Hematopoietic multipotent progenitor cell treated with erythropoietin and hydrocortisone succinate and interleukin-3 and kit ligand, for 17 days (in vitro differentiated cells): ENCODE results near the gene CDK5RAP3.

ENCODE experiments used
- DNase-seq: peaks from one replicate; pipeline ENCODE4 v3.0.0-alpha.2; 2015; ENCODE audit warnings: low spot score

The CDK5RAP3 gene

DNA sequence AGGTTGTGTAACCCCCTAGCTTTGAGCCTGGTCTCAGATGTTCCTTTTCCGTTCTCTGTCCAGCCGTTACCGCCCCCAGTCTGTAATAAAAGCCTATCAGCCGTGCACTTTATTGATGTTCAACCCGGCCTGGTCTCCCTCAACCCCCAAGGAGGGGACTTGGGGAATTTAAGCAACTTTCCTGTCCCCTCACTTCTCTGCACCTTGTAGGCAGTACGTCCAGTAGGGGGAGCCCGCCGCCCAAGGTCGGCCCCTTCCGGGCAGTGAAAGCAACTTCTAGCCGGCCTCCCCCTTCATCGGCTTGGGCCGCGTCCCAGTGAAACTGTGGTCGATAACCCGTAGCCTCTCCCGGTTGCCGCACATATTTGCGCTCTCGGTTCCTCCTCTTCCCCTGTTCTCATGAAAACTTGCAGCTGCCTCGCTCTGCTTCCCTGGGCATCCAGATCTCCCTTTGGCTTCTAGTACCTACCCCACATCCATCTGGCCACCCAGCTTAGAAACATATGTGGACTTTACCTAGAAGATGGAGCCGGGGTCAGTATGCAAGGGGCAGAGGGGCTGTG lies 21.6 kb upstream of the CDK5RAP3 start:
- DNase-seq: peak; percentile 86

GRCh38 chr17:47949946-47950345 lies 21.0 kb upstream of the CDK5RAP3 start:
- no peak for DNase-seq

DNA sequence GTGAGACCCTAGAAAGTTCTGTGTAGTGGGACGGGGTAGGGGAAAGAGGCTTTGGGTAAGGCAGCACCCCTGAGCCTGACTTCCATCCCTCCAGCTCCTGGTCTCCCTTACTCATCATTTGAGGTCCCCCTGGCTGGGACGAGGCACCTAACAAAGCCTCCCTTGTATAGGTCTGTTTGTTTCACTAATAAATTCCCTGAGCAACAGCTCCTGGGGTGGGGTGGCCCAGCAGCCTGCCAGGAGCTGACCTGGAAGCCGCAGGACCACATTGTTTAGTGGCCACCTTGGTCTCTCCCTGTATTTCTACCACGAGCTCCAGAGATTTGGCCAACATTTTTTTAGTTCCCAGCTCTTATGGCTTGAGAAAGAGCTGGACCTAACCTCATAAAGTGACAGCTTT lies 20.5 kb upstream of the CDK5RAP3 start:
- no peak for DNase-seq

DNA sequence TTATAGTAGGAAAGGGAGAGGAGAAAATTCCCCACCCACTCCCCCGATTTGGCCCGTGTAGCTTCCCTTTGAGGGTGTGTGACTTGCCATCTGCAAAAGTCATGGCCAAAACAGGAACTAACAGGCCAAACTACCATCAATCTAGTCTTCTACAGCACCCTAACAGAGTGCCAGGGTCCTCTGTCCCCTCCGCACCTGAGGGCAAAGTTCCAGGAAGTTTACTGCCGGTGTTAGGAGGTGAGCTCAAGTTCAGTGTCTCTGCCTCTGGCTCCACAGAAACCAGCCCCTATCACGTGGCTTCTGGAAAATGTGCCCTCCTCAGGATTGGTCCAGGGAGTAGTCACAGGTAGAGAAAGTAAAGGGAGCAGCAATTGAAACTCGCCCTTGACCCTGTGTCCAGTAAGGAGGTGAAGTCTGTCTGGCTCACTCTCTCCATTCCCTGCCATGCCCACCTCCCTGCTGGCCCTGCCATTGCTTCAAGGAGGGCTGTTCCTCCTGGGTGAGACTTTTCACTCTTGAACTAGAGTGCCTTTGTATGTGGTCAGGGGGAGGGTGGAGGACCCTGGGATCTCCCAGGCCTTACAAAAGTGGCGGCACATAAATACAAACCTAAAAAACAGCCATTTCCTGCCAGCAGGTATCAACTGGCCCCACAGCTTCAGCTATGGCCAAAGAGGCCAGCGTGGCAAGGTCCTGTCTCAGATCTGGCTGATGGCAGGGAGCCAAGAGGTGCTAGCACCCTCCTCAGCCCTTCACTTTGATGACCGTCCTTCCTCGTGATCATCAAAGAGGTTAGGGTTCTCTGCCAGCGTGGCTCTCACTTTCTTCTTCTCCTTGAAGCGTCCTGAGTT lies 18.5 kb upstream of the CDK5RAP3 start:
- DNase-seq: no peak

DNA sequence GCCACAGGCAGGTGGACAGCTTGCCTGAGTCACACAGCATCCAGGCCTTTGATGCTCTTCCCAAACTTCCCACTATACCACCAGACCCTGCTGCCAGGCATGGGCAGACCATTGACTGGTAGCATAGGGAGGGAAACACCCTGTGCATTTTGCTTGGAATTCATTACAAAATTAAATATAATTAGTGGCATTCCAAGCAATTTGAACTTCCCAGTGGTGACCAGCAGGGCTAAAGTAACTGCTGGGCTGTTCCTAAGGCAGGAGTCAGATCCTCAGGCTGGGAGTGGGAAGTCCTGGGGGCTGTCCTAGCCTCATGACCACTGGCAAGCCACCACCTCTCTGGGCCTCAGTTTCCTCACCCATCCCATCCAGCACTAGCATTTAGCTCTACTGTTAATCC lies 17.0 kb upstream of the CDK5RAP3 start:
- DNase-seq: no peak

GRCh38 chr17:47955497-47956461 lies 15.1 kb upstream of the CDK5RAP3 start:
- no peak for DNase-seq

GRCh38 chr17:47956791-47957590 lies 13.9 kb upstream of the CDK5RAP3 start:
- no peak for DNase-seq

DNA sequence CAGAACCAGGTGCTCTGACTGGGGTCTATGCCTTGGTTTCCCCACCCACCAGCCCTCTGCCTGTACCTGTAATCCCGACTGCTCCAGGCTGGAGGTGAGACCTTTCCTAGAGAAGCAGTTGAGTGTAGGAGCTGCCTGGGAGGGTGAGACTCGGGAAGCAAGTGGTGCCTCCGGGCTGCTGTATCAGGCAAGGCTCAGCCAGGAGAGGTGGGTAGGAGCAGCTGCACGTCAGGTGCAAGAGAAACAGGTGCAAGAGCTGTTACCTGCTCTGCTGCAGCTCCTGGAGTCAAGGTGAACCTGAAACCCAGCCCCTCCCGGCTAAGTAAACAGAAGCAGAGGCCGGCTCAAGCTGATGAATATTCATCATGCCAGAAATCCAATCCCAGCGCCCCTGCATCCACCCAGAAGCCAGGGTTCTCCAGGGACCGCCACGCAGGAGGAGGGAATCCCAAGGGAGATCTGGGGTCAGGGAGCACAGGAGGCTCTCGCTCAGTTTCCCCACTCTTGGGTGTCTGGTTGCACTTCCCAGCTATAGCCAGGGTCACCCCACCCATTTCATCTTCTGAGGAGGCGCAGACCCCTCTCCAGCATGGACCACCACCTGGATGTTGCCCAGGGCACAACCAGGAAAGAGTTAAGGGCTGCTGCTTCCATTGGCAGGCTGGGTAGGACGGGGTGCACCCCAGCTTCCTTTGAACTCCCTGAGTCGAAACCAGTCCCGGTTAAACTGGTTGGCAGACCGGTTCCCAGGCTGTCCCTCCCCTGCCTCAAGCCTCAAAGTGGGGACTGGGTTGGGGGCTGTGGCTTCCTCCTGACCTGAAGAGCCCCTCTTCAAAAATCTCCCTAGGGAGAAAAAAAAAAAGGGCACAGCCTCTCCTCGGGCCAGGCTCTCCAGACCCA lies 13.1 kb upstream of the CDK5RAP3 start, which contains the start of gene PRR15L:
Gene PRR15L, minus strand, starts transcription at position 293 of the 900 bp plus-strand sequence. CDS start 4,649 bp downstream, outside the sequence.
- DNase-seq: no peak

DNA sequence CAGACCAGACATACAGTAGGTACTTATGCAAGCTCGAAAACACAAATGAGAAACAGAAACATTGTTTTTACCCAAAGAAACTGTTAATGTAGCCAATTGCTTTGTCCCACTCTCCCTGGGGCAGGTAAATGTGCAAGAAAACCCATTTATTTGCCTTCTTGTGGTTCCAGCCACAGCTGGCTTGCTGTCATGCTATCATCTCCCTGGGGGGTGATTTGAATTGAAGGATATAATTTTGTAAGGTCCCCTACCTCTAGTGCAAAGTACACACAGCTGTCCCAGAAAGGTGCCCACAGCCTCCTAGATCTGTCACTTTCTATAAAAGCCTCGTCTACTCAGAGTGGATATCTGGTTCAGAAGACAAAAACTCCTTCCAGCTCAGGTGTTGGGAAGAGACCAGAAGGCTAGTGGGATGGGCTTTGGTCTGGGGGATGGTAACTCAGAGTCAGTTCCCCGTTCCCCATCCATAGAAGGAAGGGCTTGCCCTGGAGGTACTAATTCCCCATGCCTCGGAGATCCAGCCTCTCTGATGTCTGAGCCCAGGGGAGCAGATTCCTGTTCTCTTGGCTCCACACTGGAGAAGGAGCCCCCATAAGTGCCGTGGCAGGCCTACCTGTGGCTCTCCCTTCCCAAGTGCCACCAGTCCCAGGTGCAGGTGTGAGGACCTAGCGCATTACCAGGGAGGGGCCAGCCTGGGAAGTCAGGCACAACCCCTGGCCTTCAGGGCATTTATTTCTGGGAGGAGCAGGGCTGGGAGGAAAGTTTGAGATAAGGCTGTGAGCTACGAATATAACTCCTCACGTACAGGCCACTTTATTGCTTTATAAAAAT lies 10.9 kb upstream of the CDK5RAP3 start:
- DNase-seq: no peak

DNA sequence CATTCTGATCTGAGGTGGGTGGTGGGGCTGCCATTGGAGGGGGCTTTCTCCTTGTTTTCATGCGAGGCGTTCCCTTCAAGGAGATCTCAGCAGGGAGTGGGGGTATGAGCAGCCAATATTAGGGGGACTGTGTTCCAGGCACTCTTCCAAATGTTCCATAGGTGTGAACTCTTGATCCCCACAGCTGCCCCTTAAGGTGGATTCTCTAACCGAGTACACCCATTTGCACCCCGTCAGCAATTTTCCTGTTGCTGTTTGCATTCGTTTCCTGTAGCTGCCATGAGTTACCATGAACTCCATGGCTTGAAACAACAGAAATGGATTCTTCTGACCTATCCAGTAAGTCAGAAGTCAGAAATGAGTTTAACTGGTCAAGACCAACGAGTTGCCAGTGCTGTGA lies 9.5 kb upstream of the CDK5RAP3 start:
- no peak for DNase-seq

GRCh38 chr17:47962901-47963300 lies 8.0 kb upstream of the CDK5RAP3 start:
- no peak for DNase-seq

- no peak for DNase-seq
These were observed 6.1 kb upstream of the CDK5RAP3 start for GRCh38 chr17:47964856-47965255.

DNA sequence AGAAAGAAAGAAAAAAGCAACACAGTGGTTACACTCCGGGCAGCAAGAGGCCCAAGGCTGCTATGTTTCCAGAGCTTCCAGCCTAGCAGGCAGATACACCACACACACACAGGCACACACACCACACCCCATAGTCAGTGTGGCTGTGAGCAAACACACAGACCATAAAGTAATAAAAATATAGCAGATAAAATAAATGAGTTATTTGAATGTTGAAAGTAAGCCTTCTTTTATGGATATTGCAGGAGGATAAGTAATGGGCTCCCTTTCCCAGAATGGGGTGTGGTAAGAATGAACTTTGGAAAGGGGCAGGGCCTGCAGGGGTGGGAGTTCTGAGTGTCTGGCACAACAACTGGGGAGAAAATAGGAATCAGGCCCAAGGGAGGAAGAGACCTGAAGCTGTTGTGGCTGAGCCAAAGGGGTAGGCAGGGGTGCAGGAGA lies 4.8 kb upstream of the CDK5RAP3 start:
- DNase-seq: no peak

DNA sequence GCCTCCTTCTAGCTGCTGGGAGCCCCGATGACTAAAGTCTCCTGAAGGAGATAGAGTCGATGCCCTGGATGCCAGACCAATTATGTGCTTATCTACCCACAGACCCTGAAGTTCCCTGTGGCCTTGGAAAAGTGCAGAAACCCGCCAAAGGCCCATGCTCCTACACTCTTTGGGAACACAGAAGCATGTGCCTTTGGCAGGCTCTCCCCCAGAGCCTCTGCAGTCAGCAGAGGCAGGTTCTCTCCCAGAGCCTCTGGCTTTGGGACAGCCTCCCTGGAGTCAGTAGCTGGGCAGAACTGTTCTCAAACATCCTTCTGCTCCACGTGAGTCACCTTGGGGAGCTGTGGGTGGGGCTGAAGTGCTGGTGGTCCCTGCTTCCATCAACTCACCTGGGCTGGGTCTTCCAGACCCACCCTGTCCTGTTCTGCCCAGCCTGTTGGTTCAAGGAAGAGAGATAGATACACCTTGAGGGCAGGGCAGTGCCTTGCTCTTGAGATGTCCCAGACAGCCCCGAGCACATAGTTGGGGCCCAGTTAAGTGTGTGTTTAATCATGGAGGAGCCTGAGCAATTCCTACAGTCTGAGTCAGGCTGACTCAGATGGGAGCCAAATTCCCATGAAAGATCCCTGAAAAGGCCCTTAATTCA lies 3.2 kb upstream of the CDK5RAP3 start:
- no peak for DNase-seq

GRCh38 chr17:47968836-47969235 lies 2.1 kb upstream of the CDK5RAP3 start:
- DNase-seq: no peak

DNA sequence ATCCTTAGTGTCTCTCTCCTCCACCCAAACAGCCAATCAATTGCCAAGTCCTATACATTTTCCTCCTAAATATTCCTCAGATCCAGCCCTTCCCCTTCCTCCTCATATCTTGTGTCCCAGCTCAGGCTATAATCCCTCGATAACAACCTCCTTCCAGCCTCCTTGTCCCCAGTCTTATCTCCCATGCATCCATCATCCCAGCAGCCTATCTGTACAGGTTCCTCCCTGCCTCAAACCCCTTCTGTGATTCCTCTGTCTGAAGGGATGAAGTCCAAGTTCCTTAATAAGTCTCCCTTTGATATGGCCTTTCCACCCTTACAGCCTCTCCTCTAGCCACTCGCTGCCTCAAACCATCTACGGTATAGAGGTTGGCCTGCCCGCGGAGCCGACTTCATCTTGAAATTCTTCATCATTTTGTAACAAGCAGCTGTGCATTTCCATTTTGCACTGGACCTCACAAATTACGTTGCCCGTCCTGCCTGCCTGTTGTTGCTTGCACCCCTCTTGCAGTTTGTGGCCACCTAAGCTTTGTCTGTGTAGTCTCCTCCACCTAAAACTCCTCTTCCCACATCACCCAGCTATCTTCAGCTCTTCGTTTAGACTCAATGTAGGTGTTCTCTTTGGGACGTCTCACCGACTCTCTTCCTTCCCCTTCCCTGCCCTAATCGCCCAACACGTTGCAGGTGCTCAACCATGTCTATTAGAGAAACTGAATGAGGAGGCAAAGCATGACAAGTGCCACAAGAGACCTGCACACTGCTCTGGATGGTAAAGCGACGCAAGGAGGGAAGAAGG lies 786 bp upstream of the CDK5RAP3 start:
- DNase-seq: no peak

DNA sequence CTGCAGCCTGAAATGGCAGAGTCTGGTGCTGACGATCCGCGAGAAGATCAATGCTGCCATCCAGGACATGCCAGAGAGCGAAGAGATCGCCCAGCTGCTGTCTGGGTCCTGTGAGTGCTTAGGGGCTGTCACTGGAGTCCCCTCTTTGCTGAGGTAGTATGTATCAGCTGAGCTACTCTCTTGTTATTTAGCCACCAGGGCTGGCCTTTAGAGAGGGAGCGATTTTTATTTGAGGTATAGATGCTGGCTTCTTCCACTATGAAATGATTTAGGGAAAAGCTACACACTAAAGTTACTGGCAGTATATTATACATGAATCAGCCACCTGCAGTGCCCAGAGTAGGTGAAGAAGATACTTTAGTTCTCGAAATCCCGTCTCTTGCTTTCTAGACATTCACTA lies 2.6 kb downstream of the CDK5RAP3 start:
- no peak for DNase-seq

- no peak for DNase-seq
These were observed 4.4 kb downstream of the CDK5RAP3 start for GRCh38 chr17:47975189-47975822.
